ENCODE measurements around the gene PCSK1N.

GRCh38 chrX:48806081-48806480 is 29.3 kb downstream of the PCSK1N start:
- TF ChIP-seq, protein P1, sequence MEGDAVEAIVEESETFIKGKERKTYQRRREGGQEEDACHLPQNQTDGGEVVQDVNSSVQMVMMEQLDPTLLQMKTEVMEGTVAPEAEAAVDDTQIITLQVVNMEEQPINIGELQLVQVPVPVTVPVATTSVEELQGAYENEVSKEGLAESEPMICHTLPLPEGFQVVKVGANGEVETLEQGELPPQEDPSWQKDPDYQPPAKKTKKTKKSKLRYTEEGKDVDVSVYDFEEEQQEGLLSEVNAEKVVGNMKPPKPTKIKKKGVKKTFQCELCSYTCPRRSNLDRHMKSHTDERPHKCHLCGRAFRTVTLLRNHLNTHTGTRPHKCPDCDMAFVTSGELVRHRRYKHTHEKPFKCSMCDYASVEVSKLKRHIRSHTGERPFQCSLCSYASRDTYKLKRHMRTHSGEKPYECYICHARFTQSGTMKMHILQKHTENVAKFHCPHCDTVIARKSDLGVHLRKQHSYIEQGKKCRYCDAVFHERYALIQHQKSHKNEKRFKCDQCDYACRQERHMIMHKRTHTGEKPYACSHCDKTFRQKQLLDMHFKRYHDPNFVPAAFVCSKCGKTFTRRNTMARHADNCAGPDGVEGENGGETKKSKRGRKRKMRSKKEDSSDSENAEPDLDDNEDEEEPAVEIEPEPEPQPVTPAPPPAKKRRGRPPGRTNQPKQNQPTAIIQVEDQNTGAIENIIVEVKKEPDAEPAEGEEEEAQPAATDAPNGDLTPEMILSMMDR (conservative IDR thresholded peaks at IDR 0.05; ENCODE audit: low read length) = peak; percentile 40; the same call in 1 of the 2 replicates
- no peak for TF ChIP-seq EZH2phosphoT487 (IDR thresholded peaks at IDR 0.05; ENCODE audit: borderline replicate concordance, low read depth, low read length)
